ENCODE data around the gene TWNK.
A peak's percentile ranks its signal among the peaks of the same experiment; 100 is the strongest.

Gene TWNK

GRCh38 chr10:100968062-100968736 lies 19.1 kb upstream of the TWNK start:
- H2AFZ ChIP-seq (ENCODE audit: low read depth, low read length) = no peak overlapping the region
- peaks cover 7% of the 10 kb centered on the region; the same call in 1 of the 2 replicates for H3K4me1 ChIP-seq (ENCODE audit: low read length)
- H3K9me3 ChIP-seq (ENCODE audit: insufficient read depth, low read length) = no peaks in the 10 kb centered on the region
- peak overlapping the region; percentile 85 for H3K4me3 ChIP-seq (ENCODE audit: low read length)
- no peaks in the 10 kb centered on the region for H3K27me3 ChIP-seq (ENCODE audit: low read depth, low read length)
- H3K79me2 ChIP-seq (ENCODE audit: low read length) = no peaks in the 10 kb centered on the region
- H3K27ac ChIP-seq (ENCODE audit: low read length) = no peak overlapping the region
- no peak for TF ChIP-seq EZH2phosphoT487 (IDR thresholded peaks at IDR 0.05; ENCODE audit: low read depth)
- TF ChIP-seq CTCF (IDR thresholded peaks at IDR 0.05; ENCODE audit: low read depth, low read length) = no peak
- peaks cover 3% of the 10 kb centered on the region for H3K36me3 ChIP-seq (replicated peaks; ENCODE audit: low read depth, low read length)
- no peak overlapping the region for H3K9ac ChIP-seq (ENCODE audit: low read length)
- H3K4me2 ChIP-seq (ENCODE audit: low read length) = peak overlapping the region; percentile 79
- H4K20me1 ChIP-seq (ENCODE audit: insufficient read depth, low read length) = no peaks in the 10 kb centered on the region

- TF ChIP-seq EZH2phosphoT487 (IDR thresholded peaks at IDR 0.05; ENCODE audit: low read depth) (no peak), CTCF (IDR thresholded peaks at IDR 0.05; ENCODE audit: low read depth, low read length) (no peak)
- Histone ChIP-seq H3K27me3 (ENCODE audit: low read depth, low read length) (no peaks in the 10 kb centered on the region), H2AFZ (ENCODE audit: low read depth, low read length) (peak overlapping the region; percentile 89; the same call in 1 of the 2 replicates), H4K20me1 (ENCODE audit: insufficient read depth, low read length) (no peaks in the 10 kb centered on the region), H3K36me3 (replicated peaks; ENCODE audit: low read depth, low read length) (no peaks in the 10 kb centered on the region), H3K9me3 (ENCODE audit: insufficient read depth, low read length) (no peaks in the 10 kb centered on the region), H3K4me3 (ENCODE audit: low read length) (peak overlapping the region; percentile 85), H3K4me2 (ENCODE audit: low read length) (peak overlapping the region; percentile 79), H3K9ac (ENCODE audit: low read length) (peak overlapping the region; percentile 64; the same call in 1 of the 2 replicates), H3K4me1 (ENCODE audit: low read length) (peaks cover 7% of the 10 kb centered on the region; the same call in 1 of the 2 replicates), H3K79me2 (ENCODE audit: low read length) (no peaks in the 10 kb centered on the region), H3K27ac (ENCODE audit: low read length) (no peak overlapping the region)
These were observed 18.5 kb upstream of the TWNK start for GRCh38 chr10:100968863-100969186.

DNA sequence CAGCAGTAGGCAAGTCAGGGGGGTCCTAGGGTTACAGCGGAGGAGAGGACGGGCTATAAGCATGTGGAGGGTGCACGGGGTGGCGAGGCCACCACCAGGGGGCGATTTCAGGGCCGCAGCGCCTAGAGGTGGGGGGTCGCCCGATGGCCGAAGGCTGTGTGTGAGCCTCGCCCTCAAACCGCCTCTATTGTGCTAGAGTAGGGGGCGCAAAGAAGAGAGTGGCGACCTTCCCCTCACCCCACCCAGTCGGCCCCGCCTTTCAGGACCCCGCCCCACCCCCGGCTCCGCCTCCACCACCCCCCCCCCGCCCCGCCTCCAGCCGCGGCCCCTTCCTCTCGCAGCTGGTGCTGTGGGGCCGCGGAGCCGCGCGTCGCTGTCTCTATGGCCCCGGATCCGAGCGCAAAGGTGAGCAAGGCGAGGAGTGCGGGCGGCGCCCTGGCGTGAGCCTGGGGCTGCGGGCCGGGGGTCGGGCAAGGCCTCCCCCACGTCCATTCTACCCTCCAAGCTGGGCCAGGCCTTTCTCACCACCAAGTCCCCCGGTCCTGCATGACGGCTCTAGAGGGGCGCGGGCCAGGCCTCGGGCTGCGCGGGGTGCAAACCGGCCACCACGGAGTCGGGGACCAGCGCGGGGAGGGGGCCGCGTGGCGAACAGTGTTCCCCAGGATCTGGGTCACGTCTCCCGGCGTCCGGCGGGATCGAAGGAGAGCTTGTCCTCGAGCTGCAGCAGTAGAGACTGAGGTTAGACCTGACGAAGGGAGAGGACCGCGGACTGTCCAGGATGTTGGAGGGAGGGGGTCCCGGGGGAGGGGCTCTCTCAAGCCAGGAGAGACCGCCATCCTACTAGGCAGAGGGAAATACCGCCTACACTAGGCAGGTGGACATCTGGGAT lies 17.9 kb upstream of the TWNK start, which contains the start of gene SEMA4G:
SEMA4G (plus strand) TSS at position 318 of the 889 bp plus-strand sequence. CDS start 3,409 bp downstream, outside the sequence.
- H4K20me1 ChIP-seq (ENCODE audit: insufficient read depth, low read length) = no peaks in the 10 kb centered on the region
- no peaks in the 10 kb centered on the region for H3K27me3 ChIP-seq (ENCODE audit: low read depth, low read length)
- peak within 1 kb of the TSS; percentile 85 for H3K4me3 ChIP-seq (ENCODE audit: low read length)
- H3K4me2 ChIP-seq (ENCODE audit: low read length) = peak within 1 kb of the TSS; percentile 79
- peak within 1 kb of the TSS; percentile 89; the same call in 1 of the 2 replicates for H2AFZ ChIP-seq (ENCODE audit: low read depth, low read length)
- TF ChIP-seq EZH2phosphoT487 (IDR thresholded peaks at IDR 0.05; ENCODE audit: low read depth) (no peak), CTCF (IDR thresholded peaks at IDR 0.05; ENCODE audit: low read depth, low read length) (peak; percentile 44)
- no peaks in the 10 kb centered on the region for H3K79me2 ChIP-seq (ENCODE audit: low read length)
- H3K4me1 ChIP-seq (ENCODE audit: low read length) = peaks cover 7% of the 10 kb centered on the region; the same call in 1 of the 2 replicates
- no peak within 1 kb of the TSS for H3K27ac ChIP-seq (ENCODE audit: low read length)
- H3K9ac ChIP-seq (ENCODE audit: low read length) = peak within 1 kb of the TSS; percentile 64
- no peaks in the 10 kb centered on the region for H3K9me3 ChIP-seq (ENCODE audit: insufficient read depth, low read length)
- H3K36me3 ChIP-seq (replicated peaks; ENCODE audit: low read depth, low read length) = no peaks in the 10 kb centered on the region

Data from OCI-LY3 (cell line).